Measurements from ENCODE around the gene EGFR.

DNA sequence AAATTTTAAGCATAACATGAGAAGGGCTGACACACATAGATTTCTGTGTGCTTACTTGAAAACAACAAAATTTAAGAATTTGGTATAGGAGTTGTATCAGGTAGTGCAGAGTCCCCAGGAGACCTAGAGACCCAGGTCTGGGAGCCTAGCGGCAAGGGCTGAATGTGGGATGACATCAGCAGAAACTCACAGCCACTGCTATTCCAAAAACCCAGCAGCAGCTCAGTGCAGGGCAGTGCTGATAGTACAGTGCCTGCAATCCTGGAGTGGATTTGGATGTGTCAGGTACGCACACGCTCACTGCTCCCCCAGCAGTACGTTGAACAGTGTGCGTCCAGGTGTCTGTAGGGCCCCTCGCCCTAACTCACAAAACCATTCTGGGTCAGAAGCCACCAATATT is 87.1 kb downstream of the EGFR start:
- TF ChIP-seq, protein P1, sequence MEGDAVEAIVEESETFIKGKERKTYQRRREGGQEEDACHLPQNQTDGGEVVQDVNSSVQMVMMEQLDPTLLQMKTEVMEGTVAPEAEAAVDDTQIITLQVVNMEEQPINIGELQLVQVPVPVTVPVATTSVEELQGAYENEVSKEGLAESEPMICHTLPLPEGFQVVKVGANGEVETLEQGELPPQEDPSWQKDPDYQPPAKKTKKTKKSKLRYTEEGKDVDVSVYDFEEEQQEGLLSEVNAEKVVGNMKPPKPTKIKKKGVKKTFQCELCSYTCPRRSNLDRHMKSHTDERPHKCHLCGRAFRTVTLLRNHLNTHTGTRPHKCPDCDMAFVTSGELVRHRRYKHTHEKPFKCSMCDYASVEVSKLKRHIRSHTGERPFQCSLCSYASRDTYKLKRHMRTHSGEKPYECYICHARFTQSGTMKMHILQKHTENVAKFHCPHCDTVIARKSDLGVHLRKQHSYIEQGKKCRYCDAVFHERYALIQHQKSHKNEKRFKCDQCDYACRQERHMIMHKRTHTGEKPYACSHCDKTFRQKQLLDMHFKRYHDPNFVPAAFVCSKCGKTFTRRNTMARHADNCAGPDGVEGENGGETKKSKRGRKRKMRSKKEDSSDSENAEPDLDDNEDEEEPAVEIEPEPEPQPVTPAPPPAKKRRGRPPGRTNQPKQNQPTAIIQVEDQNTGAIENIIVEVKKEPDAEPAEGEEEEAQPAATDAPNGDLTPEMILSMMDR (IDR thresholded peaks at IDR 0.05), result no peak
- TF ChIP-seq POLR2A (IDR thresholded peaks at IDR 0.05; ENCODE audit: low read depth) (no peak), EP300 (IDR thresholded peaks at IDR 0.05) (no peak), POLR2AphosphoS5 (IDR thresholded peaks at IDR 0.05) (no peak)

Measured in esophagus muscularis mucosa (tissue), 4 donors.